K562 (cell line): ENCODE measurements around the gene SLC7A8.

Experiments
- ESRRB ChIP-seq: fragments of 250-450 bp; sonication (Bioruptor Pico); IDR thresholded peaks from 2 replicates; pipeline ENCODE4 v1.5.0; 2020; ENCODE audit warnings: mild to moderate bottlenecking, moderate library complexity, borderline replicate concordance
- SIN3B ChIP-seq: fragments of 450-650 bp; IDR thresholded peaks from 2 replicates; pipeline ENCODE4 v1.6.1; 2017; ENCODE audit warnings: low read depth, mild to moderate bottlenecking, moderate library complexity
- THRAP3 ChIP-seq: fragments of 450-650 bp; IDR thresholded peaks from 2 replicates; pipeline ENCODE4 v1.6.1; 2016; ENCODE audit warnings: mild to moderate bottlenecking, inconsistent platforms, borderline replicate concordance
- ZBTB34 ChIP-seq: fragments of 250-450 bp; sonication (Bioruptor Pico); IDR thresholded peaks from 2 replicates; pipeline ENCODE4 v1.8.0; 2021; ENCODE audit warnings: mild to moderate bottlenecking, moderate library complexity
- ZBTB8A ChIP-seq: fragments of 450-650 bp; IDR thresholded peaks from 2 replicates; pipeline ENCODE4 v1.6.1; 2018; ENCODE audit warnings: mild to moderate bottlenecking, moderate library complexity; ENCODE audit not compliant: partially characterized antibody
- ZNF311 ChIP-seq: fragments of 250-450 bp; sonication (Bioruptor Pico); IDR thresholded peaks from 2 replicates; pipeline ENCODE4 v1.4.0; 2020; ENCODE audit warnings: mild to moderate bottlenecking, moderate library complexity

- TF ChIP-seq ZBTB8A (no peak), ZBTB34 (CRISPR knock-in tag) (no peak), ZNF311 (no peak), THRAP3 (no peak), ESRRB (CRISPR knock-in tag) (no peak), SIN3B (no peak)
Measured at GRCh38 chr14:23106747-23107045, 76.8 kb downstream of the SLC7A8 start.
